Airway epithelial cell (primary cell): Measurements from ENCODE around the gene FRMD8. TPM values are rescaled to one million over a fixed set of nuclear protein-coding genes. Genes with fewer than 3 reads are reported as not detected.

ENCODE experiments used
- total RNA-seq: library from RNA; depleted of rRNA; stranded (reverse); fragments of >200 nt; gene quantifications from 2 replicates; pipeline ENCODE4 v1.2.3, GENCODE V29; 2015

Gene FRMD8, protein sequence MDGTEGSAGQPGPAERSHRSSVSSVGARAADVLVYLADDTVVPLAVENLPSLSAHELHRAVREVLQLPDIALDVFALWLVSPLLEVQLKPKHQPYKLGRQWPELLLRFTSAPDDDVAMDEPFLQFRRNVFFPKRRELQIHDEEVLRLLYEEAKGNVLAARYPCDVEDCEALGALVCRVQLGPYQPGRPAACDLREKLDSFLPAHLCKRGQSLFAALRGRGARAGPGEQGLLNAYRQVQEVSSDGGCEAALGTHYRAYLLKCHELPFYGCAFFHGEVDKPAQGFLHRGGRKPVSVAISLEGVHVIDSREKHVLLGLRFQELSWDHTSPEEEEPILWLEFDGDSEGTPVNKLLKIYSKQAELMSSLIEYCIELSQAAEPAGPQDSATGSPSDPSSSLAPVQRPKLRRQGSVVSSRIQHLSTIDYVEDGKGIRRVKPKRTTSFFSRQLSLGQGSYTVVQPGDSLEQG
- total RNA-seq = 116 and 142 TPM in 2 replicates

GRCh38 chr11:65386307-65387140, at the start of gene FRMD8:
Gene FRMD8, plus strand, starts transcription at chr11:65386637. Its CDS starts 400 bp downstream, at chr11:65387037.

DNA sequence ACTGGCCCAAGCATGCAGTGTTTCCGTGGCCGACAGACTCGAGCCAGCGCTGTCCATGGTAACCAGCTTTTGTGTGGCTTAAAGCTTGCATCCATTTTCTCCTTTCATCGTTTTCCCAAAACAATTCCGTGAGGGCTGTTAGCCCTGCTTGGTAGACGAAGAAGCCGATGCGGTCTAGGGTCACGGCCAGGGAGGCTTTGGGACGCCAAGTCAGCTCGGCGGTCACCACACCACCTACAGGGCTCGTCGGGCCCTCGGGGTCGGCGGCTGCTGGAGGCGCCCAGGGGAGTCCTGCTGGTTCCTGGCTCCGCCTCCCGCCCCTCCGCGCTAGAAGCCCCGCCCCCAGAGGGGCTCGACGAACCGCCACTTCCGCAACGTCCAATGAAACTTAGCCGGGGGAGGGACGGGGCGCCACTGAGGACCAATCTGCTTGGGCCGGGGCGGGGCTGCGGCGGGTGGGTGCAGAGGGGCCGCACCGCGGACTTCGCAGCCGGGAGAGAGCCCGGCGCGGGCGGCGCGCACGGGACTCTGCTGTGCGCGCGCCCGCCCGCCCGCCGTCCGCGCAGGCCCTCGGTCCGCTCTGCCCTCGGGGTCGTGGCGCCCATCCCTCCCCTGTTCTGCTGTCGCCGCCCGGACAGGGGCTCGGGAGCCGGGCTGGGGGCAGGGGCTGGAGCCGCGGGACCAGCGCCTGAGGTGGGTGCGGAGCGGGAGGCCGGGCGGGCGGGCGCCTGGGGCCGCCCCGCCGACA, 32.0 kb upstream of the FRMD8 start, which contains the start of gene TIGD3:
TSS of gene TIGD3 (plus strand) at position 487 of the 748 bp plus-strand sequence. CDS start 1,058 bp downstream, outside the sequence.

GRCh38 chr11:65382033-65382803, 4.2 kb upstream of the FRMD8 start, which contains the start of gene SLC25A45:
Gene SLC25A45, minus strand, starts transcription at chr11:65382646. Its CDS starts 695 bp downstream, at chr11:65381951.

GRCh38 chr11:65422633-65423515, 36.4 kb downstream of the FRMD8 start, which contains the start of gene NEAT1:
Gene NEAT1, plus strand, starts transcription at chr11:65422798.

Other genes starting within 250 kb of the FRMD8 start
- not detected in 2 replicates for gene SPDYC, start 216.4 kb upstream of the FRMD8 start, total RNA-seq
- 594 and 598 TPM in 2 replicates for gene CAPN1, start 204.7 kb upstream of the FRMD8 start, total RNA-seq
- gene POLA2, start 124.7 kb upstream of the FRMD8 start, total RNA-seq = 15.4 and 51.9 TPM in 2 replicates
- 6.1 and 9.5 TPM in 2 replicates for gene CDC42EP2, start 71.8 kb upstream of the FRMD8 start, total RNA-seq
- 27.9 and 29.6 TPM in 2 replicates for gene DPF2, start 52.8 kb upstream of the FRMD8 start, total RNA-seq
- 0.07 TPM in 1 of 2 replicates, not detected in the other for gene TIGD3, start 31.9 kb upstream of the FRMD8 start, total RNA-seq
- 0.09 and 0.56 TPM in 2 replicates for gene SLC25A45, start 4.0 kb upstream of the FRMD8 start, total RNA-seq
- 23.1 and 31.5 TPM in 2 replicates for gene NEAT1, start 36.2 kb downstream of the FRMD8 start, total RNA-seq
- gene MALAT1, start 112.4 kb downstream of the FRMD8 start, total RNA-seq = 1,648 and 1,826 TPM in 2 replicates
- gene SCYL1, start 138.4 kb downstream of the FRMD8 start, total RNA-seq = 62.1 and 72.4 TPM in 2 replicates
- gene LTBP3, start 171.7 kb downstream of the FRMD8 start, total RNA-seq = 47.3 and 70.5 TPM in 2 replicates
- 66.6 and 104 TPM in 2 replicates for gene ZNRD2, start 183.8 kb downstream of the FRMD8 start, total RNA-seq
- gene FAM89B, start 185.9 kb downstream of the FRMD8 start, total RNA-seq = 34.2 and 40.8 TPM in 2 replicates
- 40.9 and 63.1 TPM in 2 replicates for gene EHBP1L1, start 189.4 kb downstream of the FRMD8 start, total RNA-seq
- gene KCNK7, start 209.2 kb downstream of the FRMD8 start, total RNA-seq = 2.9 and 5.2 TPM in 2 replicates
- gene MAP3K11, start 227.6 kb downstream of the FRMD8 start, total RNA-seq = 32.6 and 39.1 TPM in 2 replicates
- 33.0 and 43.0 TPM in 2 replicates for gene PCNX3, start 229.1 kb downstream of the FRMD8 start, total RNA-seq